ENCODE results near the gene GLIS1. TPM values are rescaled to one million over a fixed set of nuclear protein-coding genes. Genes with fewer than 3 reads are reported as not detected.

Gene GLIS1
- total and polyA plus RNA-seq, 10 of the 15 experiments (the other 5 are each of a cell fraction or from before 2014, with no cell fraction given): not detected

DNA sequence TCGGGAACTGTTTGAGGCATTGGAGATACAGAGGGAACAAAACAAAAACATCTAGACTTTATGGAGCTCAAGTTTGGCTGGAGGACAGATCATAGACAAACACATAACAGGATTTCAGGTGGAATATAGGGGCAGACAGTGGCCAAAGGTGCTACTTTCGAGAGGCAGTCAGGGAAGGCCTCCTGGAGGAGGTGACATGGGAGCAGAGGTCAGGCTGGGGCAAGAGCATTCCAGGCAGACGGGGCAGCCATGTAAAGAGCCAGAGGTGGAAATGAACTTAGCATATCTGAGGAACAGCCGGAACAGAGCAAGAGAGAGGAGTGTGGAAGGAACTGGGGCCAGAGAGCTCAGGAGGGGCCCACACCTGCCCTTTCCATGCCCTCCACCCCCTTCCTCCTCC lies 157.5 kb downstream of the GLIS1 start:
- intact Hi-C loops (cut with micrococcal nuclease; ENCODE audit: unreplicated experiment): no loop called here
- Histone ChIP-seq H3K36me3 (ENCODE audit: control insufficient read depth in 2 of 2, insufficient read depth in 2 of 2, low read length in 1 of 2) (no peaks in the 10 kb centered on the region), H3K4me1 (ENCODE audit: control insufficient read depth, insufficient read depth, low read length) (no peaks in the 10 kb centered on the region), H3K9me3 (replicated peaks; ENCODE audit: control insufficient read depth, insufficient read depth, low read length) (no peaks in the 10 kb centered on the region), H3K27ac (ENCODE audit: control insufficient read depth, insufficient read depth) (no peak overlapping the region), H3K27me3 (replicated peaks in 1 of 2; ENCODE audit: control insufficient read depth in 2 of 2, insufficient read depth in 2 of 2, low read length in 1 of 2) (peaks cover 0 to 1% of the 10 kb centered on the region in 2 experiments; a peak in 2 of 4 replicates), H3K9ac (ENCODE audit: control insufficient read depth, insufficient read depth, low read length) (no peak overlapping the region), H3K79me2 (ENCODE audit: control insufficient read depth, insufficient read depth, low read length) (no peaks in the 10 kb centered on the region), H3K4me2 (ENCODE audit: control insufficient read depth, insufficient read depth) (no peak overlapping the region), H2AFZ (ENCODE audit: control insufficient read depth, low read depth, low read length) (no peak overlapping the region), H4K20me1 (ENCODE audit: control insufficient read depth, insufficient read depth) (no peaks in the 10 kb centered on the region), H3K4me3 (no peak overlapping the region)
- CTCF ChIA-PET: no interaction called here
- 23% methylated on average over 4 of the region's 4 CpGs for WGBS (ENCODE audit: insufficient coverage, insufficient replicate concordance, low lambda C conversion rate, missing lambda C conversion rate)
- ATAC-seq: no peak
- RAD21 ChIA-PET (ENCODE audit: unreplicated experiment): no interaction called here
- no peak for DNase-seq (ENCODE audit: low read depth, low spot score)
- TF ChIP-seq KDM1A (IDR thresholded peaks at IDR 0.05; ENCODE audit: borderline replicate concordance) (no peak), BMI1 (IDR thresholded peaks at IDR 0.05; ENCODE audit: borderline replicate concordance) (no peak), NFYA (IDR thresholded peaks at IDR 0.05; ENCODE audit: borderline replicate concordance, low read depth, low read length) (no peak), PAX5 (IDR thresholded peaks at IDR 0.05; ENCODE audit: borderline replicate concordance, low read depth, low read length) (no peak), RCOR1 (conservative IDR thresholded peaks at IDR 0.05; ENCODE audit: low read depth, low read length) (no peak), CBX3 (IDR thresholded peaks at IDR 0.05; ENCODE audit: borderline replicate concordance, low read depth) (no peak), FOXM1 (IDR thresholded peaks at IDR 0.05; ENCODE audit: low read depth, low read length) (no peak), GABPA (IDR thresholded peaks at IDR 0.05; ENCODE audit: low read depth) (no peak), HDGF (IDR thresholded peaks at IDR 0.05) (no peak), KAT2A (conservative IDR thresholded peaks at IDR 0.05; ENCODE audit: control insufficient read depth, low read depth, low read length) (no peak), IKZF1 (conservative IDR thresholded peaks at IDR 0.05) (no peak), SMC3 (IDR thresholded peaks at IDR 0.05; ENCODE audit: borderline replicate concordance, low read length) (no peak), NR2F1 (conservative IDR thresholded peaks at IDR 0.05) (no peak), FOXK2 (IDR thresholded peaks at IDR 0.05) (no peak)
- TF ChIP-seq, protein P1, sequence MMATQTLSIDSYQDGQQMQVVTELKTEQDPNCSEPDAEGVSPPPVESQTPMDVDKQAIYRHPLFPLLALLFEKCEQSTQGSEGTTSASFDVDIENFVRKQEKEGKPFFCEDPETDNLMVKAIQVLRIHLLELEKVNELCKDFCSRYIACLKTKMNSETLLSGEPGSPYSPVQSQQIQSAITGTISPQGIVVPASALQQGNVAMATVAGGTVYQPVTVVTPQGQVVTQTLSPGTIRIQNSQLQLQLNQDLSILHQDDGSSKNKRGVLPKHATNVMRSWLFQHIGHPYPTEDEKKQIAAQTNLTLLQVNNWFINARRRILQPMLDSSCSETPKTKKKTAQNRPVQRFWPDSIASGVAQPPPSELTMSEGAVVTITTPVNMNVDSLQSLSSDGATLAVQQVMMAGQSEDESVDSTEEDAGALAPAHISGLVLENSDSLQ (IDR thresholded peaks at IDR 0.05): no peak
- TF ChIP-seq, protein P2, sequence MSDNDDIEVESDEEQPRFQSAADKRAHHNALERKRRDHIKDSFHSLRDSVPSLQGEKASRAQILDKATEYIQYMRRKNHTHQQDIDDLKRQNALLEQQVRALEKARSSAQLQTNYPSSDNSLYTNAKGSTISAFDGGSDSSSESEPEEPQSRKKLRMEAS (IDR thresholded peaks at IDR 0.05; ENCODE audit: low read depth, low read length): no peak
- SMC1A ChIA-PET (ENCODE audit: uncharacterized antibody, unreplicated experiment): no interaction called here
- POLR2A ChIA-PET: no interaction called here
- in situ Hi-C loops (cut with MboI): no loop called here
- BruUV-seq (replicated peaks): no TSS peak
- no peak for FAIRE-seq

All from GM12878 (cell line).